RPMI8226 (cell line): ENCODE data around the gene PTPRJ.
"Not testable (repeated sequence)": the region's sequence is repeated elsewhere in the genome, so short reads cannot be mapped to it uniquely, and the experiment has no call there.

ENCODE experiments used
- DNase-seq: peaks from one replicate; pipeline ENCODE4 v3.0.0-alpha.2; 2015

PTPRJ gene

DNA sequence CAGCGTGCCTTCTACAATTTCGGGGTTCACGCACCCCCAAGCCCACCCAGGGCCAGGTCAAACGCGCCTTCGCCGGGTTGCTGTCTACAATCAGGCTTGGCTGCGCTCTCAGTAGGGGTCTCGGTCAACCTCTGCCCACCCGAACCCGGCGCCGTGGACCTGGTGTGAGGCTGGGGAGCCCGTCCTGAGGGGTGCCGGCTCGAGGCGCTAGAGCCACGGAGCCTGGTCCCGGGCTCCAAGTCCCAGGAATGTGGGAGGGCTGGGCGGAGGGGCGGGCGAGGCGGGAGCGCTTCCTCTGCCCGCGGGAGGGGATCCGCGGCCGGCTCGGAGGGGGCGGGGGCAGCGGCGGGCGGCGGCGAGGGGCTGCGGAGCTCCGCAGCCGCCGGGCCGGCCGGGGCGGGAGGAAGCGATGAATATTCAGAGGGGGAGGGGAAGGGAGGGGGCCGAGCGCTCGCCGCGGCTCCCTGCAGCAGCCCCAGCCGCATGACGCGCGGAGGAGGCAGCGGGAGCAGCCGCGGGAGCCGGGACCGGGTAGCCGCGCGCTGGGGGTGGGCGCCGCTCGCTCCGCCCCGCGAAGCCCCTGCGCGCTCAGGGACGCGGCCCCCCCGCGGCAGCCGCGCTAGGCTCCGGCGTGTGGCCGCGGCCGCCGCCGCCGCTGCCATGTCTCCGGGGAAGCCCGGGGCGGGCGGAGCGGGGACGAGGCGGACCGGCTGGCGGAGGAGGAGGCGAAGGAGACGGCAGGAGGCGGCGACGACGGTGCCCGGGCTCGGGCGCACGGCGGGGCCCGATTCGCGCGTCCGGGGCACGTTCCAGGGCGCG lies at the start of gene PTPRJ:
Gene PTPRJ (plus strand): TSS at position 472 of the 819 bp plus-strand sequence. CDS start 354 bp downstream, outside the sequence.
- peak; percentile 30 for DNase-seq

DNA sequence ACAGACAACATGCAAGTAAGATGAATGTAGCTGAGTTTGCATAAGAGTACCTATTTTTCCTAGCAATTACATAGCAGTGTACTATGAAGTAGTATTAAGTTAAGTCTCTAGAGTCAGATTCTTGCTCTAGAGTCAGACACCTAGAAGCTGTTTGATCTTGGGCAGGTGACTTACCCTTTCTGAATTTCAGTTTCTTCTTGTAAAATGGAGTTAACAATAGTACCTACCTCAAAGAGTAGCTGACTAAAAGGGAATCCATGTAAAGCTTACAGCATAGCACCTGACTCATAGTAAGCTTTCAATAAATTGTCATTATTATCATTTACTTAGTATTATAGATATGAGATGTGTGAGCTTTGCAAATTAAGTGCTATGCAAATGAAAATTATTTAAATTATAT lies 47.8 kb upstream of the PTPRJ start:
- no peak for DNase-seq

DNA sequence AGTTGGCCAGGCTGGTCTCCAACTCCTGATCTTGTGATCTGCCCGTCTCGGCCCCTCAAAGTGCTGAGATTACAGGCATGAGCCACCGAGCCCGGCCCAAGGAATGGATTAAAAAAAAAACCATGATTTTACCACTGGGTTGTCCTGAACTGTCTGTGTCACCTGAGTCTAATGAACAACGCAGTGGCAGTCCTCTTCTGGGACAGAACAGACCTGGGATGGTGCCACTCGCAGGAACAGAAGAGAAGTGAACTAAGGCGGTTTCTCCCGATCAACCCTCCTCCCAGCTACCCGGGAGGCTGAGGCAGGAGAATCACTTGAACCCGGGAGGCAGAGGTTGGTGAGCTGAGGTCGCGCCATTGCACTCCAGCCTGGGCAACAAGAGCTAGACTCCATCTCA lies 46.6 kb upstream of the PTPRJ start:
- not testable (repeated sequence) for DNase-seq

DNA sequence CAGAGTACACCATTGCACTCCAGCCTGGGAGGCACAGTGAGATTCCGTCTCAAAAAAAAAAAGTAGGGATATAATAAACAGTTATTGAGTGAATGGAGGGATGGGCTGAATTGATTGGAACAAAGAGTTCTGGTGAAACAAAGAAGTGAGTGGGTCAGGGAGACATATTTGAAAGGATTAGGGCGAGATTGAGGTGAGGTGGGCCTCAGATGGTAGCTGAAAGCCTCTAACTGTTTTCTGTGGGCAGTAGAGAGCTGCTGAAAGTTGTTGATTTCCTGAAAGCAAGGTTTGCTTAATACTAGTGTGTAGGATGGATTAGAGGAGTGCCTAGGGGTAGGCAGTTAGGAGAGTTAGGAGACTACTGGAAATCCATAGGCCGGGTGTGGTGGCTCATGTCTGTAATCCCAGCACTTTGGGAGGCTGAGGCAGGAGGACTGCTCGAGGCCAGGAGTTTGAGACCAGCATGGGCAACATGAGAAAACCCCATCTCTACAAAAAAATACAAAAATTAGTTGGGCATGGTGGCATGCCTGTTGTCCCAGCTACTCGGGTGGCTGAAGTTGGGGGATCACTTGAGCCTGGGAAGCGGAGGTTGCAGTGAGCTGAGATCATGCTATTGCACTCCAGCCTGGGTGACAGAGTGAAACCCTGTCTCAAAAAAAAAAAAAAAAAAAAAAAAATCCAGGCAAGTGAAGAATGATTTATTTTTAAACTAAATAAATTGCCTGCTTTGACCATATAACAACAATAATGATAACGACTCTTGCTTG lies 41.4 kb upstream of the PTPRJ start:
- DNase-seq, result no peak

GRCh38 chr11:47940904-47941649 lies 39.3 kb upstream of the PTPRJ start:
- DNase-seq, result no peak

GRCh38 chr11:47941907-47942558 lies 38.3 kb upstream of the PTPRJ start:
- DNase-seq, result peak; percentile 43

- DNase-seq, result no peak
These were observed 36.4 kb upstream of the PTPRJ start for GRCh38 chr11:47943721-47944586.

GRCh38 chr11:47944632-47945031 lies 35.7 kb upstream of the PTPRJ start:
- no peak for DNase-seq

DNA sequence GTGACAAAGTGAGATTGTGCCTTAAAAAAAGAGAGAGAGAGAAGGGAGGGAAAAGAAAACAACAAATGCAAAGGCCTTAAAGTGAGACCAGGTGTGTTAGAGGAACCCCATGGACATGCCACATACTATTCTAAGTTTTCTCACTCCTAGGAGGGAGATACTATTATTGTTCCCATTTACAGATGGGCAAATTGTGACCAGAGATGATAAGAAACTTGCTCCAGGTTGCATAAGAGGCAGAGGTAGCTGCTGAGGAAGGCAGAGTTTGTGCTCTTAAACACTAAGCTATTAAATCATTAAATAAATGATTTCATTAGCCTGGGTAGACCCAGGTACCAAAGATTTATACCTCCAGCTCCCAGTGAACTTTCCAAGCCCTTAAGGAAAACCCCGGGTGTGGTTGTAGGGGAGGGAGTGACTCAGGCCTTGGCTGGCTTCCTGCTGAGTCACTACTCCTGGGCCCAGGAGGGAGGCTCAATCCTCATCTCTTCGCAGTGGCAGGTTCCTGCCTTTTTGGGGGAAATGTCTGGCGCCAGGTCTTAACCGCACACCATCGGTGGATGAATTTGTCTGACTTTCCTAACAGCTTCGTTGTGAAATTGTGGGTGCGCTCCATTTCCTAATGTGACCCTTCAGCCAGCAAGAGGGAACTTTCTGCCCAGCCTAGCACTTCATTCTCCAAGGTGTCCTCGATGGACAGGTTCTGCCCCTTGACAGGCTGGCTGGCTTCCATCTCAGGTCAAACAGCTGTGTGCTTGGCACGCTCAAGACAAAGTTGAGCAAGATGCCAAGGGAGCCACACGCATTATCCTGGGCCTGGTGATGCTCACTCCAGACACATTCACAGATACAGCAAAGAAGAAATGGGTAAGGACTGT lies 33.4 kb upstream of the PTPRJ start:
- peak; percentile 10 for DNase-seq

- no peak for DNase-seq
These were observed 32.2 kb upstream of the PTPRJ start for GRCh38 chr11:47948137-47948536.

DNA sequence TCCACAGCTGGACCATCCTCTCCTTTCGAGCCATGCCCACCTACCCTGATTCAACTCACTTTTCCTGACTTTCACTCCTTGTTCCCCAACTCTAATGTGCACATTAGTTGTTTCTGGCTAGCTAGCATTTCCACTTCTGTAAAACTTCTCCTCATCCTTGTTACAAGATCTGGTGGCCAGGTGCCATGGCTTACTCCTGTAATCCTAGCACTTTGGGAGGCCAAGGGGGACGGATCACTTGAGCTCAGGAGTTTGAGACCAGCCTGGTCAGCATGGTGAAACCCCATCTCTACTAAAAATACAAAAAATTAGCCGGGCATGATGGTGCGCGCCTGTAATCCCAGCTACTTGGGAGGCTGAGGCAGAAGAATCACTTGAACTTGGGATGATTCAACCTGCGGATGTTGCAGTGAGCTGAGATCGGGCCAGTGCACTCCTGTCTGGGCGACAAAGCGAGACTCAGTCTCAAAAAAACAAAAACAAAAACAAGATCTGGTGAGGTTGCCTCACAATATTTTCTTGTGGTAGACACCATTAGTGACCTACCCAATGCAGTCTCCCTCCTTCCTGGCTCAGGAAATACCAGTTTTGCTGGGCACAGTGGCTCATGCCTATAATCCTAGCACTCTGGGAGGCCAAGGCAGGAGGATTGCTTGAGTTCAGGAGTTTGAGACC lies 31.2 kb upstream of the PTPRJ start:
- not testable (repeated sequence) for DNase-seq

GRCh38 chr11:47950396-47950795 lies 30.0 kb upstream of the PTPRJ start:
- DNase-seq, result peak; percentile 46

GRCh38 chr11:47951504-47951903 lies 28.9 kb upstream of the PTPRJ start:
- DNase-seq, result not testable (repeated sequence)

DNA sequence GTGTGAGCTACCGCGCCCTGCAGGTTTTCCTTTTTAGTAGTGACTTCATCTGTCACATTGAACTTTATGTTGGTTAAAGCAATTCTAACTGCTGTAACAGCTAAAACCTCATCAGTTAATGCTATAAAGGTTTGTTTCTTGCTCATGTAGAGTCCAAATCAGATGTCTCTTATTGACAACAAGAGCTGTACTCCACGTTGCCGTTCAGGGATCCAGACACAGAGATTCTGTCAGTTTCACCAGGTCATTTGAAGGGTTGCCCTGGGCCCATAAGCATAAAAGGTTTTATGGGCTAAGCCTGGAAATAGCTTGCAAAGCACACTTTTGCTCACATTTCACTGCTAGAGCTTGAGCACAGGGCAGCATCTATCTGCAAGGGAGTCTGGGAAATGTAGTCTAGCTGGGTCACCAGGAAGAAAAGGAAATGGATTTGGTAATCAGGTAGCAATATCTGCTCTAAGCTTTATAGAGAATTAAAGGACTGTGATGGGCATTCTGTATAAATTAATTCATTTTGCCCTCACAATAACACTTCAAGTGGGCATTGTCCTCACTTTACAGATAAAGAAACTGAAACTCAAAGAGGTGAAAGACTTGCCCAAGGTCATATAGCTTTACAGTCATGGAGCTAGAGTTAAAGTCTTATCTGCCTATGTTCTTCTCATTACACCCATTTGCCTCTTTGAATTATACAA lies 25.2 kb upstream of the PTPRJ start:
- DNase-seq, result no peak

GRCh38 chr11:47960015-47960414 lies 20.3 kb upstream of the PTPRJ start:
- no peak for DNase-seq

- DNase-seq, result no peak
These were observed 19.0 kb upstream of the PTPRJ start for GRCh38 chr11:47961383-47961782.

GRCh38 chr11:47964546-47964945 lies 15.8 kb upstream of the PTPRJ start:
- DNase-seq, result no peak

- no peak for DNase-seq
These were observed 12.5 kb upstream of the PTPRJ start for GRCh38 chr11:47967577-47968525.
